DMS153 (cell line): ENCODE measurements around the gene KIF4A.
"Not testable (repeated sequence)": the region's sequence is repeated elsewhere in the genome, so short reads cannot be mapped to it uniquely, and the experiment has no call there.

Experiments
- DNase-seq: peaks from one replicate; lab custom pipeline; 2025; lab: John Stamatoyannopoulos, UW

Gene KIF4A

GRCh38 chrX:70289793-70290770 is at the start of gene KIF4A, which contains the start of gene PDZD11:
Gene KIF4A, plus strand, starts transcription at chrX:70290104. Its CDS starts 355 bp downstream, at chrX:70290459.
Gene PDZD11, minus strand, starts transcription at chrX:70289927. Its CDS starts 586 bp downstream, at chrX:70289341.
- peak; percentile 41 for DNase-seq

GRCh38 chrX:70240751-70241150 is 49.2 kb upstream of the KIF4A start:
- no peak for DNase-seq

- no peak for DNase-seq
These were observed 48.4 kb upstream of the KIF4A start for GRCh38 chrX:70241501-70241900.

GRCh38 chrX:70243601-70244000 is 46.3 kb upstream of the KIF4A start:
- DNase-seq, result not testable (repeated sequence)

GRCh38 chrX:70244881-70245280 is 45.0 kb upstream of the KIF4A start:
- DNase-seq, result no peak

GRCh38 chrX:70247252-70247651 is 42.7 kb upstream of the KIF4A start:
- no peak for DNase-seq

- no peak for DNase-seq
These were observed 37.4 kb upstream of the KIF4A start for GRCh38 chrX:70252491-70252890.

GRCh38 chrX:70253377-70254062 is 36.4 kb upstream of the KIF4A start:
- no peak for DNase-seq

- DNase-seq, result no peak
These were observed 35.9 kb upstream of the KIF4A start for GRCh38 chrX:70254063-70254400.

- DNase-seq, result no peak
These were observed 35.0 kb upstream of the KIF4A start for GRCh38 chrX:70254909-70255308.

- no peak for DNase-seq
These were observed 34.5 kb upstream of the KIF4A start for GRCh38 chrX:70255452-70255851.

GRCh38 chrX:70257423-70258288 is 32.2 kb upstream of the KIF4A start:
- DNase-seq, result no peak

- no peak for DNase-seq
These were observed 29.8 kb upstream of the KIF4A start, which contains the start of gene P2RY4 for GRCh38 chrX:70260104-70260503. Gene P2RY4, minus strand, starts transcription at chrX:70260204. Its CDS starts 580 bp downstream, at chrX:70259624.

GRCh38 chrX:70262952-70263567 is 26.8 kb upstream of the KIF4A start:
- peak; percentile 59 for DNase-seq

GRCh38 chrX:70264784-70265183 is 25.1 kb upstream of the KIF4A start:
- DNase-seq, result no peak

GRCh38 chrX:70268034-70268433 is 21.9 kb upstream of the KIF4A start, which contains the start of gene ARR3:
Gene ARR3, plus strand, starts transcription at chrX:70268334. Its CDS starts 1,052 bp downstream, at chrX:70269386.
- DNase-seq, result no peak

- DNase-seq, result not testable (repeated sequence)
These were observed 15.9 kb upstream of the KIF4A start for GRCh38 chrX:70274029-70274428.

GRCh38 chrX:70279081-70279480 is 10.8 kb upstream of the KIF4A start:
- no peak for DNase-seq

GRCh38 chrX:70280573-70280972 is 9.3 kb upstream of the KIF4A start:
- no peak for DNase-seq

- DNase-seq, result no peak
These were observed 8.0 kb upstream of the KIF4A start, which contains the start of gene RAB41 for GRCh38 chrX:70281951-70282350. Gene RAB41, plus strand, starts transcription at chrX:70282172. Its CDS starts 46 bp downstream, at chrX:70282218.

GRCh38 chrX:70289168-70289792 is 624 bp upstream of the KIF4A start:
- no peak for DNase-seq
